ENCODE measurements around the gene CIB2.
A peak's percentile ranks its signal among the peaks of the same experiment; 100 is the strongest.

Gene CIB2

DNA sequence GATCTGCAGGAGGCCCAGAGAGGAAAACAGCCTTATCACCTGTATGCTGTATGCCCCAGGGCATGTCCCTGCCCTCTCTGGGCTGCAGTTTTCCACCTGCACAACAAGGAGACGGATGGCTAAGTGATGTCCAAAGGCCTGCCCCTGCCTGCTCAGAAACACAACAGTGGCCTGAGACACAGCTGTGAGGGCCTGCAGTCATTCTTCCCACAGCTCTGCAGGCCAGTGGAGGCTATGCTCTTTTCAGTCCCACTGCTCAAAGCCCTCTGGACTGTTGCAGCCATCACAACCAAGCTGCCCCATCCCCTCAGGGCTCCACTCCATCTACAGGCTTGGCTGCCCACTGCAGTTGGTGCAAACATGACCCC is 48.5 kb downstream of the CIB2 start:
- peak in 1 of 2 experiments; percentile 41 for DNase-seq

DNA sequence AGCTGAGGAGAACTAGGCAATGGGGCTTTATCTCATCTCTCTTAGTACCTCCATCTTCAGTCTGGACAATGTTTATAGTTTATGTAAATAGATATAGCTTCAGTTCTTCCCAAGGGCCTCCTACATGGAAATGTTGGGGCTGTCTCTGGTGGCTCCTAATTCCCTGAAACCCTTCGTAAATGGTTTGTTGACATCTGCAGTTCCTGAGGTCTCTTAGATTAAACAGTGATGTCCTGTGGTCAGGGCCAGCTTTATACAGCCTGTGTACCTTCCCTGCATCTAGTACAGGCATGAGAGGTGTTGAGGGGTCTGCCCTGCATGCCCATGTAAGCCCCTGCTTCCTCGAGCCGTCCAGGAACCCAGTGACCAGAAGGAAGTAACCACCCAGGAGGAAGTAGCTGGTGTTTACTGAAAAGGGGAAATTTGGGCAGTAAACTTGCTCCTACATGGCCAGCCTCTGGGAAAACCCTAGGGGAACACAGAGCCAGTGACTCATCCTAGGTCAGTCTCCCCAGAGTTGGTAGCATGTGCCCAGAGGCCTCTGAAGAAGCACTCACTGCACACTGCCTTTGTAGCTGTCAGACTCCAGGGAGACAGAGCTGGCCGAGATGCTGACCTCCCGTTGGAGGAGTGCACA is 49.0 kb downstream of the CIB2 start:
- peak; percentile 66 to 70 for DNase-seq

DNA sequence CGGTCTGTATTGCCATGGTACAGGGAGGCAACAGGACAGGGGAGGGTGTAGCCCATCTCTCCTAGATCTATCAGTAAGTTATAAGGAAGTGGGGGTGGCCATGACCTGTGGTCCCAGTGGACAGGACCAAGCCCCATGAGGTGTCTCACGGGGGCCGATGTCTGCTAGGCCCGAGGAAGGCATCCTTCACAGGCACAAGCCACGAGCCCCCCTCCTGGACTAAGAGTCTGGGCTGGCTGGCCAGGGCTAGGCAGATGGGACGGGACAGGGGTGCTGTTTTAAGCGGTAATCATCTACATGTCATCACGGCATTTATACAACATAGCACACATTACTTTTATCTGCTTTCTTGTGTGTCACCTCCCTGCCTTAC is 51.2 kb downstream of the CIB2 start:
- DNase-seq = no peak

DNA sequence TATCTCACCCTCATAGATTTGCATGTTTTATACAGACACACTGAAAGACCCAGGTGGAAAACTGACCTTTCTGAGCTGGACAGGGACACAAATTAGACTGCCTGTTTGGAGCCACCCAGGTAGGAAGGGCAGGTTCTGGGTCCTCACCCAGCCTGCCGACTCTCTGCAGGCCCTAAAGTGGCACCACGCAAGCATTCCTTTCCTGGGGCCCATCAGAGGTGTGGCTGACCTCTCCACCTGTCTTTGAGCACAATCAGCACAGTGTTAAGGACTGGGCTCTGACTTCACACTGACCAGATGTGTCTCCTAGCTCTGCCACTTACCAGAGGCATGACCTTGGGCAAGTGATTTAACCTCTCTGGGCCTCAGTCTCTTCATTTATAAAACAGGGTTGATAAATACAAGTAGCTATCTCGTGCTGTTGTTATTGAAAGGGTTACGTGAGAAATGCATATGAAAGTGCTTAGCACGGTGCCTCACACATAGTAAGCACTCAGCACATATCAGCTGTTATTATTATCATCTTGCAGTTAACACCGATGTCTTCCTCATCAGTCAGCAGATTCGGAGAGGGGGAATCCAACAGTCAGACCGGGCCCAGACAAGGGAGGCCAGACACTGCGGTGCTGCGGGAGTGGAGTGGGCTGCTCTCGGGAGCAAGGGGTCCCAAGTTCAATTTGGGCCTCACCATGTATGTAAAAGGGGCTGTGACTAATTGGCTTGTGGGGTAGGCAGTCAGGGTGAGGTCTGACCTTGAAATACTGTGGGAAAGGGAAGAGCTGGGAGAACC is 51.8 kb downstream of the CIB2 start:
- peak; percentile 70 to 87 for DNase-seq

DNA sequence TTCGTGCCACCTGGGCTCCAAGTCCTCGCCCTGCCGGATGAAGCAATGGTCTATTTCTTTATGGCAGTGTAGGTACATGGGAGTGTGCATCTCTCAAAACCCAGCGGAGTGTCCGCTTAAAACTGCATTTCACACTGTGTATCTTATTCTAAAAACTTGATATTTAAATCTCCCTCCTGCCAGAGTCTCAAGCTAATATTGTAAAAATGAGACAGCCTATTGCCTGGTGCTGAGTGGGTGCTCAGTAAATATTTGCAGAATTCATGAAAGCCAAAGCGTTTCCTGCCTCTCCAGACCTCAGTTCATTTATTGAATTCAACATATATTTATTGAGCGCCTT is 53.4 kb downstream of the CIB2 start:
- DNase-seq = peak; percentile 51 to 62

DNA sequence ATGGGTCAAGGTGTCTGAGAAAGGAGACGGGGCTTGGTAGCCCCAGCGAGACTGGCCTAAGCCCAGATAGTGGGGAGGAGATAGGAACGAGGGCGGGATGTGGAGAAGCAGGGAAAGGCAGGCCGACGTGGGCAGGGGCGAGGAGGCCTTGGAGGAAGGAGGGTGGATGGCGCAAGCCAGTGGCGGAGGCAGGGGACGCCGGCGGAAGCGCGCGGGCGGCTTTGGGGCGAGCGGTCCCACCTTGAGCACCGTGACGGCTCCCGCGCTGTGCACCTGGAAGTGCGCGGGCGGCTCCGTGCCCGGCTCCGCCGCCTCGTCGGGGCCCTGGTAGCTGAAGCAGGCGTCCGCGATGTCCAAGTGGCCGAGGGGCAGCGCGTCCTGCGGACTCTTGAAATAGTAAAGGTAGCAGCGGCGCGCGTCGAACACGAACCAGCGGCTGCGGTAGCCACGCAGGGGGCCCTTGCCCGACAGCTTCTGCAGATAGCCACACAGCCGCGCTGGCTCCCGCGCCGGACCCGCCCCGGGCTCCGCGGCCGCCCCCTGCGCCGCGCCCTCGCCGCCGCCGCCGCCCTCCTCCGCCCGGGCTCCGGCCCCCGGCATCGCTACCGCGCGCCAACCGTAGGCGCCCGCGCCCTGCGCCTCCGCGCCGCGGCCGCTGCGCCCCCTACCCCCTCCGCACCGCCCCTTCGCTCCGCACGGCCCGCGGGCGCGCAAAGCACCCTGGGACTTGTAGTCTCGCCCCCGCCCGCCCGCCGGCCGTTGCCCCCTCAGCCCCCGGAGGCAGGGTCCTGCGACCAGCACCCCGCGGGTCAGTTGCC is 54.0 kb downstream of the CIB2 start, which contains the start of gene TBC1D2B:
TSS of gene TBC1D2B (minus strand) at position 659 of the 818 bp plus-strand sequence. CDS start at position 600, 59 bp downstream.
- peak in 1 of 2 experiments; percentile 87 for DNase-seq

DNA sequence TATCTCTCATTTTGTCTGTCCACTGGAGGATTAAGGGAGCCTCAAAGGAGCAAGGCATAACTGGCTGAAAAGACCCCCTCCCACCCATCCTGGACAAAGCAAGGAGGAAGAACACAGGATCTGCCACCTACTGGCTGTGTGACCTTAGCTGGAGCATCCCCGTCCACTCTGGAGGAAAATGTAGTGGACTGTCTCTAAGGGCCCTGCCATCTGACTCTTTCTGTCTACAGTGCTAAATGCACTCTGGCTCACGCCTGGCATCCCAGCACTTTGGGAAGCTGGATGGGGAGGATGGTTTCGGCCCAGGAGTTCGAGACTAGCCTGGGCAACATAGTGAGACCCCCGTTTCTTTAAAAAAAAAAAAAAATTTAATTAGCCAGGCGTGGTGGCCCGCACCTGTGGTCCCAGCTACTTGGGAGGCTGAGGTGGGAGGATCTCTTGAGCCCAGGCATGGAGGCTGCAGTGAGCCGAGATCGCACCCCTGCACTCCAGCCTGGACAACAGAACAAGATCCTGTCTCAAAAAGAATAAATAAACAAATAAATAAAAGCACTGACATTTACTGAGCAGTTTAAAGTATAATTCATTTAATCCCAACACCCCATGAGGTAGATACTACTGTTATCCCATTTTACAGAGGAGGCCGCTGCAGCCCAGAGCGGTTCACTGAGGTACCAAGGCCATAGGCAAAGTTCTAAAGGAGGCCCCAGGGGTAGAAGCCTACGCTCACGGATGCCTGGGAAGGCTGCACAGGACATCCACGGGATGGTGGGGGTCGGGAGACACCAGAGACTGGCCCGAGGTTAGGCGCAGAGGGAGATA is 54.8 kb downstream of the CIB2 start:
- peak; percentile 69 to 75 for DNase-seq

DNA sequence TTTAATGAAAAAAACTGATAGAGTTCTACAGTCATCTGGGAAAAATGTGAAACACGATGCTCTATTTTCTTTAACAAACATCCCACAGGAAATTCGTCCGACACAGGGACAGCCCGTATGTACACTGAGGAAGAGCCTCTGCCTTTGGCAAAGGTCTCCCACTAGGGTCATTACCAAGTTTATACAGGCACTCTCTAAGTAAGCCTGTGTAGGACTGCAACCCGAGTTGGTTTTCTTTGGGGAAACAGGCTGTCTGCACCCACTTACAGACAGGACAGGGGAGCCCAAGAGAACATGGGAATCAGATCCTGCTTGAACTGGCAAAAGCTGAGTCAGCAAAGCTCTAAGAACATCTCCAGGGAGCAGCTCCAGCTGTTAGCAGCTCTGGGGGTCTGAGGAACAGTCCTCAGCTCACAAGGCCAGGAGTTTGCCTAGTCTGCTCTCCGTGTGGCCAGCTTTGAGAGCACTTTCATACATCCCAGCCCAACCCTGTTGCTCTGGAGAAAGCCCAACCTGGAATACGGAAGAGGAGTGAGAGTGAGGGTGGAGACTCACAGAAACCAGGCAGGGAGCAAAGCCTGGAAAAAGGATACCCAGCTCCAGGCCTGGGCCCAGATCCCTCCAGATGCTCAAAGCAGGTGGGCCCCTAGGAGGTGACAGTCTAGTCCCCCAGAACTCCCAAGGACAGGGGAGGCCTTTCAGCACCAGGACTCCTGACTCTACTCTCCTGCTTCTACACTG is 55.6 kb downstream of the CIB2 start:
- DNase-seq = peak; percentile 75 to 89

DNA sequence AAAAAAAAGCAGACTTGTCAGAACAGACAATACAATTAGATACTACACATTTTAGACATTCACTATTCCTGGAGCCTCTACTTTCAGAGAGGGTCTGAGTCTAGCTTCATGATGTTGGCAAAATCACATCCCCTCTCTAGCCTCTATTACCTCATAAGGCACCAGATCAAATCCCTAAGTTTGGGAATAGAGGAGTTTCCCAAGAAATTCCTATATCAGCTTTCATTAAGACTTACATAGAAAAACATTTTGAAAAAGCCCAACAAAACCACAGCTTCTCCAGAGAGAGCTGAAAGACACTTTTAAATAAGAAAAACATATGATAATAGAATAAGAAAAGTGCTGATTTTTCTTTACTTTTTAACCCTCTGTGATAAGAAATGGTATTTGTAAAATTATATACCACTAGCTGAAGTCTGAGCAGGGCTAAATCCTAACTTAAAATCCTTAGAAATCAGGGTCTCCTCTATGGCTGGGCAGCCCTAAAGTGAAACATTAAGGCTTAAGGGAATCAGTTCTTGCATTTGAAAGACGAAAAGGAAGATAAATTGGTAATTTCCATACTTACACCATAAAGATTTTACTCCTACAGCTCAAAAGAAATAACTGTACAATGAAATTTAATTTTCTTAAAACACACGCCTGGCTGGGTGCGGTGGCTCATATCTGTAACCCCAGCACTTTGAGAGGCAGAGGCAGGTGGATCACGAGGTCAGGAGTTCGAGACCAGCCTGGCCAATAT is 58.0 kb downstream of the CIB2 start:
- DNase-seq = no peak

DNA sequence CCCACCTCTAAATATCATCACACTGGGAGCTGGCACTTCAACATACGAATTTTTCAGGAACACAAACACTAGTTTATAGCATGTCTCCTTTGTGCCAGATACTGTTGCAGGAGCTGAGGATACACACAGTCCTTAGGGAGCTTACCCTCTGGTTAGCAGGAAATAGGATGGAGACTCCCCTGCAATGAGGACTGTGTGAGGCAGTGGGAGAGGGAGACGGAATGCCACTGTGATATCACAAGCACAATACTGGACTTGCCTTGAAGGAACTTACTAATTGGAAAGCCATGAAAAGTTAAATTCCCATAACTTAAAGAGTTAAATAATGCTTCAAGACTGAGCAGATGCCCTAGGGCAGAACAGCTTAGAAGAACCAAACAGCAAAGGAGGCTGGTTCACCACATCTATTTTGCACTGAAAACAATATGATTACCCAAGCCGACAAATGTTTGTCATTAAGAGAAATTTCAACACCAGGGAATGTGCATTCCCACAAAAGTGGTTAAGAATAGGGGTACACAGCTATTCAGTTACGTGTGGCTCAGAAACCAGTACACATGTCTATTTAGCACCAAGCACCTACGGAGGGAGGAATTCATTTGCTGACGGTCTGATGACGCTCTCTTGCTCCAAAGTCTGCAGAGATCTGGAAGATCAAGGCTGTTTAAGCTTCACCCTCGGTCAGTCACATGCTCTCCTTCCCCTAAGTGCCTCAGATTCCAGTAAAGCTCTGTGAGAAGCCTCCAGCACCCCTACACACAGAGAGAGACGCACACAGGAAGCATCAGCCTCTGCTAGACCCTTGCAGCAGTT is 59.0 kb downstream of the CIB2 start:
- DNase-seq = no peak

DNA sequence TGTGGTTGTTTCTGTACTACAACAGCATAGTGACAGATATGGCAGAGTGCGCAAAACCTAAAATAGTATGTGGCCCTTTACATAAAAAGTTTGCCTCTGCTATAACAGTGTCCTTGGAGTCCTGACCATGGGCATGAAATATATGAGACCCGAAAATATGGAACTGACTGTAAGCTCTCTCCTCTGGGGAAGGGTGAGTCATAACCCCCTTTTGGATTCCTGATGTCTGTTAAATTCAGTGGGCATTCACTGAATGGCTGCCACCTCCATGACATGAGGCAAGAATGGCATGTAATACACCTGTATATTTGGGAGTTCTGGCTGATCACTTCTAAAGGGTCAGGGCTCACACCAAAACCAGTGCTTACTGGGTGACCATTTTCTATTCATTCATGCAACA is 59.9 kb downstream of the CIB2 start:
- no peak for DNase-seq

DNA sequence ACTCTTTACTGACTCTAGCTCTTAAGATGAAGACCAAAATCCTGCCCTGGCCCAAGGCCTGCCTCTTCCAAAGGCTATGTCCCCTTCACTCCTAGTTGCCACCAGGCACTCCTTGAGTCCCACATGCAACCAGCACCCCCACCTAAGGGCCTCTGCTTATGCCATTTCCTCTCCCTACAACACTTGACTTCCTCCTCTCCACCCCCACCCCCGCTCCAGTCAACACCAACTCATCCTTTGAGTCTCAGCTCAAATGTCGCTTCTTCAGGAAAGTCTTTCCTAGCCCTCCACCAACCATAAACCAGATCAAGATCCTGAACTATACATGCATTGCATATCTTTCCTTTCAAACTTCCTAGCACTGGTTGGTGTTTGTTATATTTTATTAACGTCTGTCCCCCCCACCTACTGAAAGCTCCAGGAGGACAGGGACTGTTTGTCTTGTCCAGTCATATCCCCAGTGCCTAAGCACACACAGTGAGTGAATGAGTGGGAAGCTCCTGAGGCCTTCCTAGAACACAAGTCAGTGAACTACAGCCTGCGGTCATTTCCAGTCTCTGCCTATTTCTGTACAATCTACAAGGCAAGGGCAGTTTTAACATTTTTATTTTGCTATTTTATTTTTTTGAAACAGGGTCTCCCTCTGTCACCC is 61.1 kb downstream of the CIB2 start:
- DNase-seq = no peak

DNA sequence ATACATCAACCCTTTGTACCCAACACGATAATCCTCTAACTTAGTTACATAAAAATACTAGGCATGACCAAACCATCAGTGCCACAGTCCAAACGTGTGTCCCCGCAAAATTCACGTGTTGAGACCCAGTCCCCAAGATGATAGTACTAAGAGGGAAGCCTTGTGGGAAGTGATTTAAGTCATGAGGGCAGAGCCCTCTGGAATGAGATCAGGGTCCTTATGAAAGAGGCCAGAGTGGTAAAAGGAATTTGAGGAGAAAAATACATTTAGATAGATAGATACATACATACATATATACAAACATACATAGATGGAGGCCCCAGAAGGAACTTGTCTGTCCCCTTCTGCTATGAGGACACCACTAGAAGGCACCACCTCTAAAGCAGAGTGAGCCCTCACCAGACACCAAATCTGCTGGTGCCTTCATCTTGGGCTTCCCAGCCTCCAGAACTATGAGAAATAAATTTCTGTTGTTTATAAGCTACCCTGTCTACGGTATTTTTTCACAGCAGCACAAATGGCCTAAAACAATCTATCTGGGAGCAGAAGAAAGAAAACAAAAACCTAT is 61.7 kb downstream of the CIB2 start:
- no peak for DNase-seq

DNA sequence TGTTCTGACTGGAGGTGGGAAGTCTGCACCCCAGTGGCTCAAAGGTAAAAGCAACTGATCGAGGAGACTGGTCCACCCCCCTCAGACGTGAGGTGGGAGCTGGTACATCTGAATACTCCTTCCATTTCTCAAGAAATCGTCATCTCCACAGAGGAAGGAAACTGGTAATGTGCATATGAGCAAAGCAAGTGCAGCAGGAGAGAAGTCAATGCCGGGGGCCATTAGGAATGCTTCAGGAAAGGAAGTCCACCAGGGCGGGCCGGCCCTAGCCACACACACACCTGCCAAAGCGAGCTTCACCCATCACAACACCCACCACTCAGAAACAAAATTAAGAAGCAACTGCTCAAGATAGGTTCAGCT is 62.2 kb downstream of the CIB2 start:
- peak in 1 of 2 experiments; percentile 6 for DNase-seq

DNA sequence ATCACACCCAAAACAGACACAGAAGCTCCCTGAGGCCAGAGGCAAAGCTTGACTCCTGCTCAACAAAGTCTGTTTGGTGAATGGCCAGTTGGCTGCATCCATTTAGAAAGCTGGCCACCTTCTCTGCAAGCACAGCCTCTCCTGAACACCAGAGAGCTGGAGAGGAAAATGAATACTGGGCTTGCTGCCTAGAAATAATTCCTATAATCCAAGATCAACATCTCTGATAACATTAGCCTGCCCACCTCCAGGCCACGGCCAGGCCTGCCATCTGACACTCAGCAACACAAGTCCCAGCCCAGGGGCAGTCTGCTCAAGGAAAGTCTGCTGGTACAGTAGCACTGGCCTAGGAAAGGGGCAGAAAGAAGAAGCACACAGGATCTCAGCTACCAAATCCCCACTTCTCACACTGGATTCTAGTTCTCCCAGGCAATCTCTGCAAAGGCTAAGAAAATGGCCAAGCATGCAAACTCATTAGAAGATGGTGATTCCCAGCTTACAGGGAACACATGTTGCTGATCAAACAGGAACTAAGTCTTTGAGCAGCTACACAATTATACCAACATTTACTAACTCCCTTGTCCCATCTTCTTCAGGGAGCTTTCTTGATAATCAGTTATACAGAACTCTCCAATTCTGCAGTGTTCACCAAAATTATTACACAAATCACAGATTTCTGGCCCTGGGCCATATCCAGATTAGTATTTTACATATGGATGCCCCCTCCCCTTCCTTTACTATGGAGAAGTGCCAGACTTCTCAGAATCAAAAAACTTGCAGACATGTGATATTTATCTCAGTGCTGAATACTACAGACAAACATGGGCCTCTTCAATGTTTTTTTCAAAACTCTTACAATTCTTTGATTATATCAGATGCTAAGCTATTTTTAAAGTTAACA is 63.7 kb downstream of the CIB2 start:
- no peak for DNase-seq

DNA sequence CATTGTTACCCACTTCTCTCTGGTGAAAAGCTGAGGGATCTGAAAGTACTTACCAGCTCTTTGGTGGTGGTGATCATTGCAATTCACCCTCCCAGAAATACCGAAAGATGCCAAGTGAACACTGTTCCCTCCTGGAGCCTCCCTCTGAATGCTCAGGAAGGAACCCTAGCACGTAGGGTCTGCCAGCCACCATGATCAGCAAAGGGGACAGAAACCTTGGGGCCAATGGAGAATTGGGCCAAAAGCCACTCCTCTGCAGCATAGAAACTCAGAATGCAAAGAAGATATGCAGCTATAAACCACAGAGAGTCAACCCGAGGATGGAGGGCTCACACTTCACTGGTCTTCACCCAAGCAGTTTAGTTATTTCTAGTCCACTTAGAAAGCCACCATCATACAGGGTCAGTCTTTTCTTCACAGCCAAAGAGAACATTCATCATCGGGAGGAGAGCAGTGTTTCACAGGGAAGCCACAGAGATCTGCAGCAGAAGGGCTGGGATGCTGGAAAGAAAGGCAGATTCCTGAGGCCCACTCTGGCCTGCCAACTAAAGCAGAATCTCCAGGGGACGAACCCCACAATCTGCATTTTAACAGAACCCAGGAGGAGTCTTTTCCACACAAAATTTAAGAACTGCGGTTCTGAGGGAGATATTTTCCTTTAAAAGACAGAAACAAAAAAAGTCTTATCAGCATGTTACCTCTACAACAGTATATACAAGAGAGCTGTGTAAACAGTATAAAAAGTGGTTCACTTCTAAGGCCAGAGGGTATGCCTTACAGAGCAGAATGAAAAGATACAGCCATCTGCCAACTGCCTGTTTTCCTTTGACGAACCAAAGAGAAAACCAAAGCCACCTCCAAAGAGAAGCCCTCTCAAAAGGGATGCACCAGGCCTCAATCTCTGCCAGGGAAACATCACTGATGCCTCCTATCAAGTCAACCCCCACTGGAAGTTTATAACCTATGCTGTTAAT is 65.0 kb downstream of the CIB2 start:
- no peak for DNase-seq

DNA sequence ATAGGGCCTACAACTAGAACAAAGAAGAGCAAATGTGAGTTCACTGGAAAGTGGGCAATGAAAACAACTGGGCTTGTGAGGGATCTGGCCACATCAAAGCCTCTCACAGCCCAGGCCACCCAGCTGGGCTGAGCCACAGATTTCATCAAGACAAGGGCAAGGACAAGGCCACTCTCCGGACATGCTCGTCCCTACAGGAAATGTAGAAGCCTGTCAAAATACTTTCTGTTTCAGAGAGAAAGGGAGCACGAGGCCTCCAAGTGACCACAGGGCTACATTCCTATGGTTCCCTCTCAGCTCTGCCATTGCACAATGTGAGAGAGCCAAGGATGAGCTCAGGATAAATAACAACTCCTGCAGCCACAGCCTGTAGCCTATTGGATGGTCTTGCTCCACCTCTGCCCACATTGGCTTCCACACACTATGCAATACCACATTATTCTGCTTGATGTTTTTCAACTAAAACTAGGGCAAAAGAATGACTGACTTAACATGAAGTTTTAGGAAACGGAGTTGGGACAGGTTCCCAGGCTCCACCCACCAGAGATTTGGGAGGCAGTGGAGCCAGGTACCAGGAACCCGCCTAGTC is 65.9 kb downstream of the CIB2 start:
- DNase-seq = no peak
